Measurements from ENCODE around the gene MICU1. TPM values are rescaled to one million over a fixed set of nuclear protein-coding genes. Genes with fewer than 3 reads are reported as not detected.

MICU1 gene
- polyA plus RNA-seq, 1 of the 3 experiments (the other 2 are of a cell fraction): 24.6 TPM

GRCh38 chr10:72615970-72616369 lies 9.9 kb downstream of the MICU1 start:
- no peak overlapping the region for H2AFZ ChIP-seq (ENCODE audit: low read depth)
- 62% methylated on average over 3 of the region's 3 CpGs for WGBS (ENCODE audit: low lambda C conversion rate)
- H3K9ac ChIP-seq: no peak overlapping the region
- peaks cover 4% of the 10 kb centered on the region for H3F3A ChIP-seq (replicated peaks; ENCODE audit: insufficient read depth)
- H3K27me3 ChIP-seq (ENCODE audit: insufficient read depth): no peaks in the 10 kb centered on the region
- ChIA-PET CTCF (interaction anchor here (1.1 kb wide), 1 partner anchor 10 kb away, joined by 3 read pairs; the partner anchor contains the start of gene MICU1), POLR2A (no interaction called here)
- TF ChIP-seq USF1 (IDR thresholded peaks at IDR 0.05; ENCODE audit: borderline replicate concordance, low read depth) (no peak), TCF12 (IDR thresholded peaks at IDR 0.05) (no peak), MEF2A (IDR thresholded peaks at IDR 0.05; ENCODE audit: borderline replicate concordance, low read depth) (no peak), REST (IDR thresholded peaks at IDR 0.05; ENCODE audit: low read depth, low read length) (no peak), RCOR1 (IDR thresholded peaks at IDR 0.05; ENCODE audit: low read length) (no peak), POLR2AphosphoS5 (IDR thresholded peaks at IDR 0.05; ENCODE audit: low read depth, low read length) (no peak), FOSL2 (IDR thresholded peaks at IDR 0.05; ENCODE audit: borderline replicate concordance, low read depth) (no peak), NFIC (IDR thresholded peaks at IDR 0.05; ENCODE audit: borderline replicate concordance) (no peak), TEAD4 (IDR thresholded peaks at IDR 0.05; ENCODE audit: borderline replicate concordance, insufficient read depth) (no peak), EP300 (IDR thresholded peaks at IDR 0.05; ENCODE audit: borderline replicate concordance in 1 of 2, low read depth in 1 of 2, low read length in 1 of 2) (no peak), SIN3A (IDR thresholded peaks at IDR 0.05; ENCODE audit: borderline replicate concordance, low read depth, low read length) (no peak), ZBTB33 (IDR thresholded peaks at IDR 0.05; ENCODE audit: borderline replicate concordance, low read depth) (no peak), GABPA (IDR thresholded peaks at IDR 0.05; ENCODE audit: low read depth) (no peak), PBX3 (IDR thresholded peaks at IDR 0.05) (no peak), IRF3 (IDR thresholded peaks at IDR 0.05; ENCODE audit: low read depth, low read length) (no peak), FOXM1 (IDR thresholded peaks at IDR 0.05; ENCODE audit: low read depth) (no peak)
- H3K4me2 ChIP-seq: no peak overlapping the region
- no peaks in the 10 kb centered on the region for H3K9me3 ChIP-seq
- H3K27ac ChIP-seq (ENCODE audit: low read depth in 2 of 2, low read length in 1 of 2): peak overlapping the region in 1 of 2 experiments; percentile 51; a peak in 1 of 4 replicates
- H3K4me3 ChIP-seq (ENCODE audit: low read depth in 2 of 2, low read length in 1 of 2): no peak overlapping the region
- H4K20me1 ChIP-seq (ENCODE audit: insufficient read depth): no peaks in the 10 kb centered on the region
- no peak for DNase-seq
- peaks cover 0 to 13% of the 10 kb centered on the region in 2 experiments for H3K36me3 ChIP-seq (replicated peaks in 1 of 2; ENCODE audit: control insufficient read depth in 1 of 2, insufficient read depth in 2 of 2, low read length in 1 of 2)
- peaks cover 2 to 8% of the 10 kb centered on the region in 2 experiments; a peak in 3 of 4 replicates for H3K4me1 ChIP-seq (ENCODE audit: control insufficient read depth in 1 of 2, insufficient read depth in 2 of 2, low read depth in 1 of 2, low read length in 1 of 2)
- no peaks in the 10 kb centered on the region for H3K9me2 ChIP-seq
- peaks cover 54% of the 10 kb centered on the region for H3K79me2 ChIP-seq (ENCODE audit: insufficient read depth)
